B cell (primary cell): ENCODE data around the gene TSBP1. TPM values are rescaled to one million over a fixed set of nuclear protein-coding genes. Genes with fewer than 3 reads are reported as not detected.

Experiments
- ATAC-seq: fragments of 200-7000 bp; cut with Tn5 transposase; one replicate; pipeline ENCODE4 v1.10.0; 2021; ENCODE audit warnings: low read depth, mild to moderate bottlenecking, moderate number of reproducible peaks, moderate library complexity
- CTCF ChIA-PET: fragments of 350-600 bp; sonication (Branson Sonifier 250); formaldehyde crosslinking; loops from one replicate; lab custom pipeline; 2021; ENCODE audit warnings: antibody characterized with exemption, inconsistent platforms; lab: Charles Lee
- POLR2A ChIA-PET: fragments of 350-600 bp; sonication (Branson Sonifier 250); formaldehyde crosslinking; loops from one replicate; lab custom pipeline; 2021; ENCODE audit warnings: antibody characterized with exemption; lab: Charles Lee
- DNase-seq: peaks from one replicate; pipeline ENCODE4 v3.0.0; 2013
- H2AFZ ChIP-seq: 2 replicates; pipeline ENCODE4 v1.6.1; 2012; ENCODE audit warnings: mild to moderate bottlenecking, low read depth, low read length; ENCODE audit not compliant: insufficient read depth, poor library complexity, severe bottlenecking
- H3K27ac ChIP-seq, 2 donors: 1 replicate in 1 of 2; 2 replicates in 1 of 2; pipeline ENCODE4 v1.5.1; 2012 to 2013; ENCODE audit warnings: low read length in 2 of 2, mild to moderate bottlenecking in 2 of 2, moderate library complexity in 1 of 2
- H3K27me3 ChIP-seq, 4 experiments: fragments of 200-600 bp in 1 of 4; sonication (generic) in 1 of 4; replicated peaks in 1 of 4; 1 replicate in 2 of 4; 2 replicates in 2 of 4; pipeline versions ENCODE4 v1.6.1 to v1.7.0; 2013 to 2016; ENCODE audit warnings: low read length in 3 of 4, mild to moderate bottlenecking in 2 of 4, mixed read lengths in 1 of 4, moderate library complexity in 1 of 4; ENCODE audit not compliant: insufficient read depth in 4 of 4, control insufficient read depth in 3 of 4; ENCODE audit errors: control extremely low read depth in 1 of 4
- H3K36me3 ChIP-seq, 2 experiments: replicated peaks in 1 of 2; 1 replicate in 1 of 2; 2 replicates in 1 of 2; pipeline versions ENCODE4 v1.6.1 to v1.7.1; 2013; ENCODE audit warnings: low read length in 1 of 2; ENCODE audit not compliant: insufficient read depth in 2 of 2, control insufficient read depth in 1 of 2; ENCODE audit errors: control extremely low read depth in 1 of 2, extremely low read depth in 1 of 2
- H3K4me1 ChIP-seq, 2 donors: fragments of 200-600 bp in 1 of 2; sonication (generic) in 1 of 2; 1 replicate in 1 of 2; 2 replicates in 1 of 2; pipeline versions ENCODE4 v1.5.1 to v1.6.1; 2013 to 2017; ENCODE audit warnings: low read length in 2 of 2; ENCODE audit not compliant: control insufficient read depth in 2 of 2, insufficient read depth in 2 of 2
- H3K4me2 ChIP-seq: replicated peaks from 2 replicates; pipeline ENCODE3; 2012; ENCODE audit warnings: mild to moderate bottlenecking, low read depth, low read length; ENCODE audit not compliant: poor library complexity, severe bottlenecking
- H3K4me3 ChIP-seq, 5 experiments: fragments of 200-600 bp in 1 of 5; sonication (generic) in 1 of 5; 1 replicate in 3 of 5; 2 replicates in 2 of 5; pipeline versions ENCODE4 v1.5.1 to v1.7.0; 2011 to 2016; ENCODE audit warnings: low read length in 4 of 5, mild to moderate bottlenecking in 4 of 5, low read depth in 2 of 5, control low read depth in 1 of 5, moderate library complexity in 1 of 5; ENCODE audit not compliant: insufficient read depth in 1 of 5; ENCODE audit errors: control extremely low read depth in 1 of 5, extremely low read depth in 1 of 5
- H3K79me2 ChIP-seq: fragments of 200-600 bp; sonication (generic); one replicate; pipeline ENCODE4 v1.6.0; 2016; ENCODE audit warnings: low read length; ENCODE audit not compliant: control insufficient read depth, insufficient read depth
- H3K9ac ChIP-seq: fragments of 200-600 bp; sonication (generic); 2 replicates; pipeline ENCODE4 v1.6.1; 2017; ENCODE audit warnings: mild to moderate bottlenecking, low read length, moderate library complexity
- H3K9me3 ChIP-seq, 3 donors: one replicate each; pipeline versions ENCODE4 v1.6.1 to v1.7.1; 2013; ENCODE audit warnings: low read length in 2 of 3; ENCODE audit not compliant: control insufficient read depth in 2 of 3, insufficient read depth in 1 of 3; ENCODE audit errors: control extremely low read depth in 1 of 3
- H4K20me1 ChIP-seq: 2 replicates; pipeline ENCODE4 v1.6.0; 2012; ENCODE audit warnings: mild to moderate bottlenecking, low read length; ENCODE audit not compliant: insufficient read depth, control insufficient read depth, poor library complexity, severe bottlenecking
- H3K27ac Mint-ChIP-seq: one replicate; pipeline ENCODE4 v1.8.0; 2021; ENCODE audit warnings: mixed read lengths
- H3K27me3 Mint-ChIP-seq: one replicate; pipeline ENCODE4 v1.8.0; 2021; ENCODE audit warnings: mixed read lengths
- H3K4me1 Mint-ChIP-seq: one replicate; pipeline ENCODE4 v1.8.0; 2021; ENCODE audit warnings: mixed read lengths
- H3K4me3 Mint-ChIP-seq: one replicate; pipeline ENCODE4 v1.8.0; 2021; ENCODE audit warnings: mixed read lengths
- H3K9me3 Mint-ChIP-seq: one replicate; pipeline ENCODE4 v1.8.0; 2022; ENCODE audit warnings: mixed read lengths; ENCODE audit not compliant: insufficient read depth
- CTCF ChIP-seq: fragments of 200-600 bp; IDR thresholded peaks from one replicate; pipeline ENCODE4 v1.8.0; 2022; ENCODE audit warnings: antibody characterized with exemption, mild to moderate bottlenecking
- EZH2 ChIP-seq: IDR thresholded peaks from 2 replicates; pipeline ENCODE4 v1.6.1; 2012; ENCODE audit warnings: borderline replicate concordance, low read depth, mild to moderate bottlenecking, moderate library complexity, low read length; ENCODE audit not compliant: insufficient read depth, poor library complexity, severe bottlenecking
- WGBS: methylation state at CpG from one replicate; pipeline ENCODE4 v1.1.5; 2013; ENCODE audit warnings: missing lambda C conversion rate; ENCODE audit not compliant: insufficient coverage; 5-methylcytosine and 5-hydroxymethylcytosine counted together
- intact Hi-C: fragments of 100-400 bp; cut with micrococcal nuclease; formaldehyde crosslinking; loops from one replicate; pipeline ENCODE4 v1.10.0; 2022
- polyA plus RNA-seq: library from polyadenylated mRNA; depleted of rRNA; stranded (reverse); fragments of >200 nt; gene quantifications from 2 replicates; pipeline ENCODE4 v1.2.3, GENCODE V29; 2012
- total RNA-seq, 2 donors: library from RNA; stranded (reverse); fragments of 120-200 nt in 1 of 2; gene quantifications; 1 replicate in 1 of 2; 2 replicates in 1 of 2; pipeline versions ENCODE4 v1.2.3 to v1.2.4, GENCODE V29; 2013 to 2022

TSBP1 gene
- total and polyA plus RNA-seq, 2 donors (not counting 1 experiment from before 2014, with no cell fraction given) = not detected

GRCh38 chr6:32415521-32416019 is 43.9 kb upstream of the TSBP1 start:
- no peaks in the 10 kb centered on the region for H3K36me3 ChIP-seq
- peak overlapping the region; percentile 34 for H3K9ac ChIP-seq
- TF ChIP-seq CTCF (peak; percentile 100), EZH2 (no peak)
- H3K9me3 Mint-ChIP-seq = no peaks in the 10 kb centered on the region
- ChIA-PET CTCF (interaction anchor here (0.9 to 13.5 kb wide), 17 partner anchors 9 to 455 kb away, joined by 3 to 229 read pairs (median 5); partner anchors contain the start of genes BTNL2, HLA-DQB1 and TAP2), POLR2A (interaction anchor here (0.6 kb wide), 1 partner anchor 449 kb away, joined by 4 read pairs; no protein-coding TSS in a partner anchor)
- H3K4me3 Mint-ChIP-seq = peak overlapping the region; percentile 56
- peaks cover 4% of the 10 kb centered on the region for H3K79me2 ChIP-seq
- peaks cover 0 to 19% (median 11%) of the 10 kb centered on the region in 4 experiments for H3K27me3 ChIP-seq
- peak overlapping the region; percentile 48 for H2AFZ ChIP-seq
- peaks cover 7 to 11% of the 10 kb centered on the region in 2 donors for H3K4me1 ChIP-seq
- peaks cover 29% of the 10 kb centered on the region for H3K27me3 Mint-ChIP-seq
- DNase-seq (peak; percentile 87), ATAC-seq (peak; percentile 82)
- no peaks in the 10 kb centered on the region for H3K9me3 ChIP-seq
- peak overlapping the region in 3 of 5 experiments; percentile 6 to 24 (median 12) for H3K4me3 ChIP-seq
- H3K4me1 Mint-ChIP-seq = peaks cover 13% of the 10 kb centered on the region
- no peak overlapping the region for H3K27ac ChIP-seq
- intact Hi-C loops = loop anchor here (1.0 to 10.0 kb wide), 5 partner anchors 15 to 569 kb away; no protein-coding TSS in a partner anchor
- H3K4me2 ChIP-seq = peak overlapping the region; percentile 67
- no peaks in the 10 kb centered on the region for H4K20me1 ChIP-seq
- 8% methylated on average over 4 of the region's 13 CpGs for WGBS
- no peak overlapping the region for H3K27ac Mint-ChIP-seq
